Stimulated activated CD8-positive, alpha-beta memory T cell treated with anti-CD3 and anti-CD28 coated beads, Interleukin-15, amount 100 ng/mL, for 1 hour (primary cell): ENCODE measurements around the gene TBC1D23.
"Not testable (repeated sequence)": the region's sequence is repeated elsewhere in the genome, so short reads cannot be mapped to it uniquely, and the experiment has no call there.

Experiments
- DNase-seq: peaks from one replicate; pipeline ENCODE4 v3.0.0-alpha.2; 2020; ENCODE audit warnings: low read depth

TBC1D23 gene

DNA sequence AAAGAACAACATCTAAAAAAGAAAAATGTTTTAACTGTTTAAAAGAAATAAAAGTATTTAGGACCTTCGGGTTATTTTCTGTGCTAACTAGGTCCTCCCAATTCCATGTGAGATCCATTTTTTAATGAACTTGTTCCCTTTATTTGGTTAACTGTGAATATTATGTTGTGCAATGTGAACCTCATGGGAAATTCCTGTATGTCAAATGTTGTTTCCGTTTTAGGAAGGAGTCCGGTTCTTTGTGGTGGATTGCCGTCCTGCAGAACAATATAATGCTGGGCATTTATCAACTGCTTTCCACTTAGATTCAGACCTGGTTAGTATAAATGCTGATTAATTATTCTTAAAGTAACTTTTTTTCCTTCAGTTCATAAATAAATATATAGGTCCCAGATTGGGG is 38.2 kb downstream of the TBC1D23 start:
- no peak for DNase-seq

DNA sequence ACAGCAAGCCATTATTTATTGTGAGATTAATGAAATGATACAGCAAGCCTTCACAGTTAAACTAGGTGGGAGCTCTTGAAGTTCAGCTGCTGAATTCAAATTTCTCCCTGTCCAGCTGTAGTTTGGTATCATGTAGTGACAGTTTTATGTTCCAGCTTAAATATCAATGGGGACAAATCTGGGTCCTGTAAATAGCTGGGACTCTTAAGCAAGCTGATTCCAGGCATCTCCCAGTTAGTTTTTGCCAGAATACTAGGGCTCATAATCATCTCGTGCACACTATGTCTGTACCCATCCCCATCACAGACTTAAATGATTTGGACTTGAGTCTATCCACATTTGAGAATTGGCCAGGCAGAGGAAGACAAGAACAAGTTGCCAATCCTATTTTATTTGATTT is 45.9 kb downstream of the TBC1D23 start:
- no peak for DNase-seq

DNA sequence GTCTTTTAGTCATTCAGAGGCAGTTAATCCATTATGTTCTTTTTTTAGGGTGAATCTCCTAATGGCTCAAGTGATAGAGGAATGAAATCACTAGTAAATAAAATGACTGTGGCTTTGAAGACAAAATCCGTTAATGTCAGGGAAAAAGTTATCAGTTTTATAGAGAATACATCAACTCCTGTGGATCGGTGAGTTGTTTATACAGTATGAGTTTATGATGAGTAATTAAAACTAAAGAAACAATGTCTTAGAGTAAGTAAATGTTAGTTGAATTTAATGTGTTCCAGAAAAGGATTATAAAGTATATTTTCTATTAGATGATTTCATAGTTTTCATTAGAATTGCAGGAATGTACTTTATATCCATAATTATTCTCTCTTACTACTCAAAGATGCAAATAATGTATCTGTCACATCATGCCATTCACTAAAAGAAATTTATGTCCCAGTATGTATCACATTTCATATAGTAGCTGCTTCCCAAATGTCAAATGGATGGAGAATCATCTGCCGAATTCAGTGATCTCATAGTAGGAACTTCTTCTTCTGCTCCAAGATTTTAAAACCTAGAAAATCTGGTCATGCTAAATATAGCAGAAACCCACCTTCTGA is 49.7 kb downstream of the TBC1D23 start:
- no peak for DNase-seq

DNA sequence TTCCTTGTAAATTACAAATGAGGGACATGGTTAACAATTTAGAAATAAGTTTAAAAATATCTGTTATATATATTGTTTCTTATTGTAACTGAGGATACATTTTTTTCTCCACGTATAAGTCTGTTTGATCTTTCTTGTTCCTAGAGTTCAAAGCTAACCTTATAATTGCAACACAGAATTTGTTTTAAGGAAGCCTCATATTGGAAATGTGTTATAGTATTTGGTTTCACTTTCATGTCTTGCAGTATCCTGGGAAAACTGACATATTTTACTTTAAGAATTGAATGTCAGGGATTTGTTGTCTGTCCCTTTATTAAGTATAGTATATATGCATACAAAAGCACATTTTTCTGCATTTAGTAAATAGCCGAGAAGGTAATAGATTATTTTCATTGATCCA is 50.2 kb downstream of the TBC1D23 start:
- DNase-seq, result no peak

DNA sequence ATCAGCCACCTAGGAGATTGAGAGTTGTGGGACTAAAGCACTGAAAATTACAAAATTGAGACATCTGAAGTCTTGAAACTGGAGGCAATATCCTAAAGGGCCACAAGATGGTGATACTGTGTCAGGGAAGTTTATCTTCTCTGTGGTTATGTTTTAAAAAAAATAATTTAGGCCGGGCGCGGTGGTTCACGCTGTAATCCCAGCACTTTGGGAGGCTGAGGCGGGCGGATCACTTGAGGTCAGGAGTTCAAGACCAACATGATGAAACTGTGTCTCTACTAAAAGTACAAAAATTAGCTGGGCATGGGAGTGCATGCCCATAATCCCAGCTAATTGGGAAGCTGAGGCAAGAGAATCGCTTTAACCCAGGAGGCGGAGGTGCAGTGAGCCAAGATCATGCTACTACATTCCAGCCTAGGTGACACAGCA is 55.9 kb downstream of the TBC1D23 start:
- no peak for DNase-seq

DNA sequence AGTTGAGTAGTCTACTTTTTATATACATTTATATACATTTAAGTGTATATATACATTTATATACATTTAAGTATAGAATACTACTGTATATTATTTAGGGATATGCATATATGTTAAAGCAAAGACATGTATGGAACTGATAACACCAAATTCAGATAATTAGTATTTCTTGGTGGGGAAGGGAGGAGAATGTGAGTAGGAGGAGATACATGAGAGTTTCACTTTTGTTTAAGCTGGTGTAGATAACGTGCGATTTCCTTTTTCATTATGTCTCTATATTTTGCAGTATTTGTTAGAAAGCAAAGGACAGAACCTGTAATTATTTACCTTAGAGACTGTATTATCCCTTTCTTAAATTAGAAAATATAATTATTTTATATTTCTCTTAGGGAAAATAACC is 57.1 kb downstream of the TBC1D23 start:
- DNase-seq, result no peak

DNA sequence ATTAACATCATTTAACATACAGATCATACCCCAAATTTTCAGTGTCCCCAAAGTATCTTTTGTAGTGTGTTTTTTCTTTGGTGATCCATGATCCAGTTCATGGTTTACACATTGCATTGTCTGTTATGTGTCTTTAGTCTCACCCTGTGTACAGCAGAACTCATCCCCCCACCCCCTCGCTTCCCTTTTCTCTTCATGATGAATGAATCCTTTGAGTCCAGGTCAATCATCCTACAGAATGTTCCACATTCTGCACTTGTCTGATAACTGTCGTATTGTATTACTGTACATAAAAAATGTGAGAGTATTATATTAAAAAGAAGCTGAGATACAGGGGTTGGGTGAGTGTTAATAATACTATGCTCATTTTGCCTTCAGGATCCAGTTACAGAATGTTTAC is 59.2 kb downstream of the TBC1D23 start:
- no peak for DNase-seq

DNA sequence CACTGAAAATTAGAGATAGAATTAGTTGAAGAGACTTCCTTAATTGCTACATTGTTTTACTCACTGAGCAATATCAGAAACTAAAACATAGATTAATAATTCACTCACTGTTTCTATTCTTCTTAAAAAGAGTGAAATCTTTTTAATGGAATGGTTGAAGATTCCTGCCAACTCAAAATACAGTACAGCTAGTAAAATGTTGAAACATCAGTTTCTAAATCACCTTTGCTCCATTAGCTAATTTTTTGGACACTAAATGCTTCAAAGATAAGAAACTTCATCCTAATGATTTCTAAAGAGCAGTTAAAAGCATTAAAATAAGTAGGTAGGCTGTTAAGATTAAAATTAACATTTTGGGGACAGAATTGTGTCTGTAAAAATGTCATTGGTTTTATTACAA is 63.3 kb downstream of the TBC1D23 start:
- DNase-seq, result no peak

DNA sequence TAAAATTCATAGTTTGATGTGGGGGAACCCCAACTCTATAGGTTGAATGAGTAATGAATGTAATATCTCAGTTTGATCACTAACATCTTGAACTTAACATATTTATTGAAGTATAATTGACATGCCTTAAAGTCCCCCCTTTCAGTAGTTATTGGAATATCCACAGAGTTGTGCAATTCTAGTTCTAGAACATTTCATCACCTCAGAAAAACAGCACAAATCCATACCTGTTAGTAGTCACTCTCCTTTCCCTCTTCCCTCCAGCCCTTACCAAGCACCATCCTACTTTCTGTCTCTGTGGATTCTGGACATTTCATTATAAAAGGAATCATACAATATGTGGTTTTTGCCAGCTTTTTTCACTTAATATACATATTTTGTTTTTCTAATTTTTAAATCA is 65.0 kb downstream of the TBC1D23 start:
- no peak for DNase-seq

DNA sequence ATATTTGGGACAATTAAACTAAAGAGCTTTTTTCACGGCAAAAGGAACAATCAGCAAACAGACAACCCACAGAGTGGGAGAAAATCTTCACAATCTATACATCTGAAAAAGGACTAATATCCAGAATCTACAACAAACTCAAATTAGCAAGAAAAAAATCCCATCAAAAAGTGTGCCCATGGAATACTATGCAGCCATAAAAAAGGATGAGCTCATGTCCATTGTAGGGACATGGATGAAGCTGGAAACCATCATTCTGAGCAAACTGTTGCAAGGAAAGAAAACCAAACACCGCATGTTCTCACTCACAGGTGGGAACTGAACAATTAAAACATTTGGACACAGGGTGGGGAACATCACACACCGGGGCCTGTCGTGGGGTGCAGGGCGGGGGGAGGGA is 66.6 kb downstream of the TBC1D23 start:
- DNase-seq, result not testable (repeated sequence)

DNA sequence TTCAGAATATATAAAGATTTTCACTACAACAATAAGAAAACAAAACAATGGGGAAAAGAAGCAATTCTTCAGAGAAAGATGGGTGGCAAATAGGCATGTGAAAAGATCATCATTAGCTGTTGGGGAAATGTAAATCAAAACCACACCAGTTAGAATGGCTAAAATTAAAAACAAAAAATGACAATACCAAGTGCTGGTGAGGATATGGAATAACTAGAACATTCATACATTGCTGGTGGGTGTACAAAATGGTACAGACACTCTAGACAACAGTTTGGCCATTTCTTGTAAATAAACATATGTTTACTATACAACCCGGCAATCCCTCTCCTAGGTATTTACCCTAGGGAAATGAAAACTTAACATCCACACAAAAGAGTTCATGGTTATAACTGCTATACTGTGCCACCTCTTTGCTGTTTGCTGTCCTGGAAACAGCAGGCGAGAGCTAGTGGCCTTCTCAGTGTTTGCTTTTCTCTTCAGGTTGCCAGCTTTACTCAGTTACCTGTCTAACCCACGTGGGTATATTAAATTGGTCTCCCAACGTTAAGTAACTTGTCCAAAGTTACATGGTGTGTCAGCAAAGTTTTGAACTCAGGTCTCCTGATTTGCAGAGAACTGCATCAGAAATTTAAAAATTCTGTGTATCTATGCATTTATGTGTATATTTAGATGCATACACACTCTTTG is 69.2 kb downstream of the TBC1D23 start:
- DNase-seq, result no peak

DNA sequence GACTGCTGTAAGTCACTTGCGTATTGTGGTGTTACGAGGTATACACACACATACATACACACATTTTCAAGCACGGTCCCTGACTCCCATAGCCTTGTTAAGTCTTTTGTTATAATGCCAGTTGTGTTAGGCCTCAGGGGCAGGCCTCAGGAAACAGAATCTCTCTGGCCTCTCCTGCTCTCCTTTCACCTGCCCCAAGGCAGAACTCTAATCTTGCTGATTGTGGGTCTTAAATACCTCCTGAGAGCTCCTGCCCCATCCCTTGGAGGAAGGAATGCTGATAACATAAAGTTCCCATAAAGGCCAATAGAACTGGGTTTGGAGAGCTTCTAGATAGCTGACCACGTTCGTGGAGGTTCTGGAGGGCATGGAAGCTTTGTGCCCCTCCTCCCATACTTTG is 69.9 kb downstream of the TBC1D23 start:
- no peak for DNase-seq

DNA sequence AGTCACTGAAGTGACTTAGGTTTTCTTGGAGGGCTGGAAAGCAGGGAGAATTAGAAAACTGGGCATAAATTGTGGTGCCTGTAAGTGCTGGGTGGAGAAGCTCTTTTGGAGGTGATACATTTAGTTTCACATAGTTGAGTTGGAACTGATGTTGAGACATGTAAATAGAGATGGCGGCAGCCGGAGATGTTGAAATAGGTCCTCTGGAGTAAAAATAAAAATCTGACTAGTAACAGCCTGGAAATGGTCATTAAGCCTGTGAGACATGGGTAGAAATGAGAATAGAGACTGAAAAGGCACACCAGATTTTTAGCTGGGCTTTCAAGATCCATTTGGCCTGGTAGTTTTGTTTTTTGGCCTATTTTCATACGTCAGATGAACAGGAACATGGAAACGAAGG is 70.9 kb downstream of the TBC1D23 start:
- DNase-seq, result no peak

DNA sequence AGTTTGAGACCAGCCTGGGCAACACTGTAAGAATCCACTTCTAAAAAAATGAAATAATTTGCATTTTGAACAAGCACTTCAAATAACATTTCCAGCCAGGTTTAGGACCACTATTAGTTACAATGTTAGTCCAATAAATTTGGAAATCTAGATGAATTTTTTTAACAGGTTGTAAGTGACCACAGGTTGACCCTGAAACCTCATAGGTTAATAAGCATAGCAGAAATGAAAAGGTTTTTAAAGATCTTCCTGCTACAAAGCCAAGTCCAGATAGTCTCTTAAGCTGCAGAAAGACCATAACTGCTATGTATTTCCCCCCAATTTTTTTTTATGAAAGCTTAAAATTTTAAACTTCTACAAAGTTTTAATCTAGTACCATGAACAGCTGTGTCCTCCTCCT is 72.3 kb downstream of the TBC1D23 start:
- DNase-seq, result no peak

DNA sequence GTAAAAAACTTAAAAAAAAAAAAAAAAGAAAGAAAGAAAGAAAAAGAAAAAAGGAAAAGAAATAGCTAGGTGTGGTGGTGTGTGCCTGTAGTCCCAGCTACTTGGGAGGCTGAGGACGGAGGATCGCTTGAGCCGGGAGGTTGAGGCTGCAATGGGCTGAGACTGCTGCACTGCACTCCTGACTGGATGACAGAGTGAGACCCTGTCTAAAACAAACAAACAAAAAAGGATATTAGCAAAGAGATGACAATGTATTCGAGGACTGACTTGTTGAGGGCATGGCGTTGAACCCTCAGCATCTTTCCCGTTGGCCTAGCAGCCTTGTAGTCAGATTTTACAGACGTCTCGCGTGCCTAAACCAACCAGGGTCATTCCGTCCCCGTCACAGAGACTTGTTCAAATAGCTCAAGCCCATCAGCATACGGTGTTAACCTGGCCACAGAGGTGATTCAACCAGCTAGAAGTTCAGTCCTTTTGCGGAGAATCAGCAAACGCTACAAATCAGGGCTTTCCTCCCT is 73.2 kb downstream of the TBC1D23 start:
- DNase-seq, result no peak

DNA sequence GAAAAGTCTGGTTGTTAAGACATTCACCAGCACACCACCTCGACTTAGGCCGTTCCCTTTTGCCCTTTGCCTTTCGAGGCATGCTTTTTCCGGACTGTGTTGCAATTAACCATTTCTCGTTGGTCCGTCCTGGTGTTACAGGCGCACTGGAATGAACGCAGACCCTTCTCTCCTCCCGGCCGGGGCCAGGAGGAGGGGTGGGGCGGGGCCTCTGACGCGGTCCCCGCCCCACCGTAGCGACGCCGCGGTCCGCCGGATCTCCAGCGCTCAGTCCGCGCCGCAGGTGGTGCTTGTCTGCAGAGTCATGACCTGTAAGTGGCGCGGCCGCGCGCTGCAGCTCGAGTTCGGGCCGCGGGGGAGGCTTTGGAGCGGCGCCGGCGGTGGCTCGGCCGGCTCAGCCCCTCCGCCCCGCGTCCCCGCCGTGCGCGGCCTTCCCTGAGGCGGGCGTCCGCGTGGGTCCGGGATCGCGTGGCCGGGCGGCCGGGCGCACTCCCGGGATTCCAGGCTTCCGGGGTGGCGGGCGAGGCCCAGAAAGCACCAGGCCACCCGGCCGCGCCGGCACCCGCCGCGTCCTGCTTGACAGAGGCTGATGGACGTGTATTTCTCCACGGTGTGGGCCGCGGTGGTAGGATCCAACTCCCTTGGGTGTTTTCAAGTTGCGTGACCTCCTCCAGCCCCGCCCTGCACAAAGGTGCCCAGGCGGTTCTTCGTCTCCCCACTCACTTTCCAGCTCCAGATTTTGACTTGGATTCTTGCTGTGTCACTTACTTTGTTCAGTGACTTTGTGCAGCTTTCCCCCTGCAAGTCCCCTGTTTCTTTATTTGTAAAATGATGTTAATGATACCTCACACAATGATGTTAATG is 73.9 kb downstream of the TBC1D23 start, which contains the start of gene NIT2:
Gene NIT2 (plus strand): TSS at position 270 of the 864 bp plus-strand sequence. CDS start 35 bp downstream, at position 305.
- peak; percentile 47 for DNase-seq

DNA sequence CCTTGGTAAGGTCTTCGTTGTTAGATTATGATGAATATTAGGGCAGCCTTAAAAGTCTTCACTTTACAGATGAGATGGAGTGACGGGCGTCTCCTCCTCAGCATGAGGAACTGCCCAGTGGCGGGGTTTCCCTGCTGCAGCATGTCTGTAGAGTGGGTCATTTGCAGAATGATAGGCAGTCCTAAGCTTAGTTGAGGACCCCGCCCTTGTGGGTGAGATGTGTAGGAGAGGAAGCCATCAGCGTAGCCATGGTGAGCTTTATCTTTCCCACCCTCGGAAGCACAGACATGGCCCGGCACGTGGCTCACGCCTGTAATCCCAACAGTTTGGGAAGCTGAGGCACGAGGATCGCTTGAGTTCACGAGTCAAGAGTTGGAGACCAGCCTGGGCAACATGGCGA is 74.6 kb downstream of the TBC1D23 start:
- no peak for DNase-seq

DNA sequence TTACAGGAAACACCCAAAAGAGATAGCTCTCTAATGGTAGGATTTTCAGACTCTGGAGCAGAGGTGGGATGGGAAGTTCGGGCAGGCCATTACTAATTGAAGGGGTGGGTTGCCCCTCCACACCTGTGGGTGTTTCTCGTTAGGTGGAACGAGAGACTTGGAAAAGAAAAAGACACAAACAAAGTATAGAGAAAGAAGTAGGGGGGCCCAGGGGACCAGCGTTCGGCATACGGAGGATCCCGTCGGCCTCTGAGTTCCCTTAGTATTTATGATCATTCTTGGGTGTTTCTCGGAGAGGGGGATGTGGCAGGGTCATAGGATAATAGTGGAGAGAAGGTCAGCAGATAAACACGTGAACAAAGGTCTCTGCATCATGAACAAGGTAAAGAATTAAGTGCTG is 75.4 kb downstream of the TBC1D23 start:
- not testable (repeated sequence) for DNase-seq

DNA sequence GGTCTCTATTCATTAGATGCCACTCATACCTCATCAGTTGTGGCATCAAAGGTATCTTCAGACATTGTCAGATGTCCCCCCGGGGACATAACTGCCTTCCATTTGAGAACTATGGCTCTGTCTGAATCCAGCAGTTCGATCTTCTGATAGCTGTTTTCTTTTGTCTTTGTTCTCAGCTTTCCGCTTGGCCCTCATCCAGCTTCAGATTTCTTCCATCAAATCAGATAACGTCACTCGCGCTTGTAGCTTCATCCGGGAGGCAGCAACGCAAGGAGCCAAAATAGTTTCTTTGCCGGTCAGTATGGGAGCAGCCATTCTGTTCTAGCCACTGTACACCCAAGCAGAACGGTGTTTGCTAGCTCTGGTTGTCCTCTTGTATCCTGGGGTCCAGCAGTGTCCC is 78.1 kb downstream of the TBC1D23 start:
- no peak for DNase-seq

DNA sequence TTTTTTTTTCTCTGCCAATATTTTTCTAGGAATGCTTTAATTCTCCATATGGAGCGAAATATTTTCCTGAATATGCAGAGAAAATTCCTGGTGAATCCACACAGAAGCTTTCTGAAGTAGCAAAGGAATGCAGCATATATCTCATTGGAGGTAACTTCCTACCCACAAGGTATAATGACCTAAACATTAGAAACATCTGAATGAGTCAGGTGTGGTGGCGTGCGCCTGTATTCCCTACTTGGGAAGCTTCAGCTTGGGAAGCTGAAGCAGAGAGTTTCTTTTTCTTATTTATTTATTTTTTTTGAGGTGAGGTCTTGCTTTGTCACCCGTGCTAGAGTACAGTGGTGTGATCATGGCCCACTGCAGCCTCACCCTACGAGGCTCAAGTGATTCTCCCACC is 79.0 kb downstream of the TBC1D23 start:
- DNase-seq, result no peak

DNA sequence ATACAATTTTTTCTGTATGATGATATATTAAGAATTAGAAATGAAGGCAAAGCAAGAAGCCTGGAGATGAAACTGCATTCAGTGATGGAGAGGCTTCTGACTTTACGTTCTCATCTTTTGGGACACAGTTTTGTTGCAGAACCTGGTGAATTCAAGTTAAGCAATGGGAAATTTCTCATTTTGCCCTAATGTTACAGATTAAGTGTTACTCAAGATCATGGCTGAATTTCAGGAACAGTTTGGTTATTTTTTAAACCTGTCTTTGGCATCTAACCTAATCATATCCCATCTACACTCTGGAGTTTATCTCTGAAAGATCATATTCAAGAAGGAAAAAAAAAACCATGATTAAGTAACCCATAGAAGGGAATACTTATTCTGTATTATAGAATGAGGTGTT is 79.7 kb downstream of the TBC1D23 start:
- DNase-seq, result no peak

DNA sequence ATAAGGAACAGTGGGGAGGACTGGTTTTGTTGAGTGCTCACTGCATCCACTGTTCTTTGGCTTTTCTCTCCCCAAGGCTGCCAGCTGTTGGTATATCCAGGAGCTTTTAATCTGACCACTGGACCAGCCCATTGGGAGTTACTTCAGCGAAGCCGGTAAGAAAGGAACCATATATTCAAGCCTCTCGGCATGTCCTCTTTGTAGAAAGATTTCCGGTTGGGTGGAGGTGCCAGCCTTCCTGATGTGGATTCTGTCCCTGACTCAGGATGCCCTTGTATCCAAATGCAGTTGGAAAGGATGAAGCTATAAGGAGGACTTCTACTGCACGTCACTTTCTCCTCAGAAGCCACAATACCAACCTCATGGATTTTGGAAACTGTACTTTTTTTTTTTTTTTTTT is 87.9 kb downstream of the TBC1D23 start:
- no peak for DNase-seq

DNA sequence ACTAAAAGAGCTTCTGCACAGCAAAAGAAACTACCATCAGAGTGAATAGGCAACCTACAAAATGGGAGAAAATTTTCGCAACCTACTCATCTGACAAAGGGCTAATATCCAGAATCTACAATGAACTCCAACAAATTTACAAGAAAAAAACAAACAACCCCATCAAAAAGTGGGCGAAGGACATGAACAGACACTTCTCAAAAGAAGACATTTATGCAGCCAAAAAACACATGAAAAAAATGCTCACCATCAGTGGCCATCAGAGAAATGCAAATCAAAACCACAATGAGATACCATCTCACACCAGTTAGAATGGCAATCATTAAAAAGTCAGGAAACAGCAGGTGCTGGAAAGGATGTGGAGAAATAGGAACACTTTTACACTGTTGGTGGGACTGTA is 91.0 kb downstream of the TBC1D23 start:
- not testable (repeated sequence) for DNase-seq
